ENCODE results near the gene PDZD7.

PDZD7 gene

DNA sequence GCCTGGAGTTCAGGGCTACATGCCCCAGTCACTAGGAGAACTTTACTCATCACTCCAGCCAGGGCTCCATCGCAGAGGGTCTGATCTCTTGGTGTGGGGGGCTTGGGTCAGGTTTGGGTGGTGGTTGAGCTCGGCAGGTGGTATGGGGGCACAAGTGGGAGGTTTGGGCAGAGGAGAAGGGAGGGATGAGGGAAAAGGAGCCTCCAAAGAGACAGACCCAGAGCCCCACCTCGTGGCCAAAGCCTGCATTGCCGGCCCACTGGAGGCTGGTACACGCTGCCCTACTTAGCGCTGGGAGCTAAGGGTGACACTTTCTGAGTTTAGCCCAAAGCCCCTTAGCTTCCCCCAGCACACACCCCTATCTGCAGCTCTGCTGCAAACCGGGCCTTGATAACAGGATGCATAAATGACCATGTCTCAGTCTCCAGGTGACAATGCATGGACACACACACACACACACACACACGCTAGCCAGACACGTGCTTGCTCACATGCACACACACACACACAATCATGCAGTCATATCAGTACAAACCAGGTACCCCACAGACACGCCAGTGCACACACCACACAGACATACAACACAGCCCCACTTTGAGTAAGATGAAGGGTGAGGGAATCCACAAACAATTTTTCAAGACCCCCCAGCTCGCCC, 16.6 kb downstream of the PDZD7 start:
- Histone ChIP-seq H3K9ac (ENCODE audit: low read depth, low read length) (no peak overlapping the region), H3K27ac (ENCODE audit: low read length) (no peak overlapping the region), H3K9me3 (ENCODE audit: insufficient read depth, low read length, severe bottlenecking) (no peaks in the 10 kb centered on the region), H3K4me1 (ENCODE audit: insufficient read depth, low read length) (peaks cover 7% of the 10 kb centered on the region; the same call in 1 of the 2 replicates), H3K4me2 (ENCODE audit: insufficient read depth, low read length) (no peak overlapping the region), H3K79me2 (ENCODE audit: insufficient read depth, low read length) (no peaks in the 10 kb centered on the region), H2AFZ (ENCODE audit: low read depth, low read length) (no peak overlapping the region; the same call in 1 of the 2 replicates), H3K4me3 (ENCODE audit: low read depth in 1 of 2, low read length in 2 of 2) (no peak overlapping the region), H4K20me1 (ENCODE audit: insufficient read depth, low read length) (peaks cover 7% of the 10 kb centered on the region), H3K36me3 (ENCODE audit: insufficient read depth, low read length) (no peaks in the 10 kb centered on the region), H3K27me3 (ENCODE audit: insufficient read depth, low read length, poor library complexity) (peaks cover 4% of the 10 kb centered on the region)
- peak; percentile 73 for ATAC-seq (ENCODE audit: insufficient read depth, low read depth)
- TF ChIP-seq, protein P1, sequence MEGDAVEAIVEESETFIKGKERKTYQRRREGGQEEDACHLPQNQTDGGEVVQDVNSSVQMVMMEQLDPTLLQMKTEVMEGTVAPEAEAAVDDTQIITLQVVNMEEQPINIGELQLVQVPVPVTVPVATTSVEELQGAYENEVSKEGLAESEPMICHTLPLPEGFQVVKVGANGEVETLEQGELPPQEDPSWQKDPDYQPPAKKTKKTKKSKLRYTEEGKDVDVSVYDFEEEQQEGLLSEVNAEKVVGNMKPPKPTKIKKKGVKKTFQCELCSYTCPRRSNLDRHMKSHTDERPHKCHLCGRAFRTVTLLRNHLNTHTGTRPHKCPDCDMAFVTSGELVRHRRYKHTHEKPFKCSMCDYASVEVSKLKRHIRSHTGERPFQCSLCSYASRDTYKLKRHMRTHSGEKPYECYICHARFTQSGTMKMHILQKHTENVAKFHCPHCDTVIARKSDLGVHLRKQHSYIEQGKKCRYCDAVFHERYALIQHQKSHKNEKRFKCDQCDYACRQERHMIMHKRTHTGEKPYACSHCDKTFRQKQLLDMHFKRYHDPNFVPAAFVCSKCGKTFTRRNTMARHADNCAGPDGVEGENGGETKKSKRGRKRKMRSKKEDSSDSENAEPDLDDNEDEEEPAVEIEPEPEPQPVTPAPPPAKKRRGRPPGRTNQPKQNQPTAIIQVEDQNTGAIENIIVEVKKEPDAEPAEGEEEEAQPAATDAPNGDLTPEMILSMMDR (IDR thresholded peaks at IDR 0.05; ENCODE audit: borderline replicate concordance, extremely low read depth, low read length, poor library complexity, severe bottlenecking): peak; percentile 92
- TF ChIP-seq EZH2 (IDR thresholded peaks at IDR 0.05; ENCODE audit: borderline replicate concordance, low read depth, low read length, severe bottlenecking): no peak
- peak; percentile 77 for DNase-seq

DNA sequence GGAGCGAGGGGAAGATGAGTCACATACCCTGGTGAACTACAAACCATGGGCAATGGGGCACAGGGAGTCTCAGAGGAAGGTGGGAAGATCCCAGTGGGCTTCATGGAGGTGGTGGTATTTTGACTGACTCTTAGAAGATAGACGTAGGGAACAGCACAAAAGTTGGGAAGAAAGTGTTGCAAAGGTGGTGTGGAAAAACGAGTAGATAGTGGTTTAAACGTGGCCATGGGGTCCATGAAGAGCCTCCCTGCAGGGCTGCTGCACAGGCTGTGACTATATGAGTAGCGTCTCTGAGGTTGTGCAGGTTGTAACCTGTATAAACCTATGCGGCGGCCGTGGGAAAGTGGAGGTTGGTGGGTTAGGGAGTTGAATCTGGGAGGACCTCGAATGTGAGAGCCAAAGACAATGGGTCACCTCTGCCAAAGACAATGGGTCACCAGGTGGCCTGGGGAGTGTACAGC, 17.5 kb downstream of the PDZD7 start:
- ATAC-seq (ENCODE audit: insufficient read depth, low read depth) (no peak), DNase-seq (no peak)
- Histone ChIP-seq H3K9me3 (ENCODE audit: insufficient read depth, low read length, severe bottlenecking) (no peaks in the 10 kb centered on the region), H3K4me1 (ENCODE audit: insufficient read depth, low read length) (peaks cover 7% of the 10 kb centered on the region; the same call in 1 of the 2 replicates), H3K4me3 (ENCODE audit: low read depth in 1 of 2, low read length in 2 of 2) (no peak overlapping the region), H3K79me2 (ENCODE audit: insufficient read depth, low read length) (no peaks in the 10 kb centered on the region), H3K4me2 (ENCODE audit: insufficient read depth, low read length) (no peak overlapping the region), H2AFZ (ENCODE audit: low read depth, low read length) (no peak overlapping the region; the same call in 1 of the 2 replicates), H3K27me3 (ENCODE audit: insufficient read depth, low read length, poor library complexity) (no peaks in the 10 kb centered on the region), H3K9ac (ENCODE audit: low read depth, low read length) (no peak overlapping the region), H3K27ac (ENCODE audit: low read length) (no peak overlapping the region), H4K20me1 (ENCODE audit: insufficient read depth, low read length) (peaks cover 7% of the 10 kb centered on the region), H3K36me3 (ENCODE audit: insufficient read depth, low read length) (no peaks in the 10 kb centered on the region)
- TF ChIP-seq, protein P1 (IDR thresholded peaks at IDR 0.05; ENCODE audit: borderline replicate concordance, extremely low read depth, low read length, poor library complexity, severe bottlenecking): no peak
- TF ChIP-seq EZH2 (IDR thresholded peaks at IDR 0.05; ENCODE audit: borderline replicate concordance, low read depth, low read length, severe bottlenecking): no peak

DNA sequence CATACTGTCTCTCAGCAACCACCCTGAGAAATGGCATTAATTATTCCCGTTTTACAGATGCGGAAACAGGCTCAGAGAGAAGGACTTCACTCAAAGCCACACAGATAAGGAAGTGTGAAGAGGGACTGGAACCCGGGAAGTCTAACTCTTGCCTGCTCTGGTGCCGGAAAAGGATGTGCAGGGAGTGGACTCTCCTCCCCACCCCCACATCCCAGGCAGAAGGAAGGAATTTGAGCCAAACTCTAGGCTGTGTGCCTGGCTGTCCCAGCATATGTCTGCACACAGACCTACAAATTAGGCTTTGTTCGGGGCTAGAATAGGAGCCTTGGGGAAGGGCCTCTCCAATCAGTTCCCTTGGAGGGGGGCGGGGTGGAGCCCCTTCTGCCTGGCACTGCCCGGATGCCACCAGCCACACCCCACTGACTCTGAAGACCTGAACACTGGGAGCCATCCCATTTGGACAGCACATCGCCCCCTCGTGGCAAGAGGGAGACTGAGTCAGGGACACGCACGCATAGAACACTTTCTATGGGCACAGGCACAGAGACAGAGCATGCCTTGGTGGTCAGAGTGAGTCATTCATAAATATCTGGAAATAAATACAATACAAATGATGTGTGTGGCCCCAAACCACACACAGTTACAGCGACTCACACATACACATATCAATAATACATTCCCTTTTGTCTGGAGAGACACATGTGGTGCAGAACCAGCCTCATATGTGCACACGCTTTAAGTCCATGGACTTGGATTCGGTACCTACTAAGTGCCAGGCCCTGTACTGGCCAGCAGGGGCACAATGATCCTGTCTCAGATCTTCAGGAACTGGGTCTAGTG, 18.2 kb downstream of the PDZD7 start:
- TF ChIP-seq EZH2 (IDR thresholded peaks at IDR 0.05; ENCODE audit: borderline replicate concordance, low read depth, low read length, severe bottlenecking): no peak
- TF ChIP-seq, protein P1 (IDR thresholded peaks at IDR 0.05; ENCODE audit: borderline replicate concordance, extremely low read depth, low read length, poor library complexity, severe bottlenecking): peak; percentile 89
- Histone ChIP-seq H2AFZ (ENCODE audit: low read depth, low read length) (no peak overlapping the region; the same call in 1 of the 2 replicates), H3K9me3 (ENCODE audit: insufficient read depth, low read length, severe bottlenecking) (no peaks in the 10 kb centered on the region), H3K27me3 (ENCODE audit: insufficient read depth, low read length, poor library complexity) (no peaks in the 10 kb centered on the region), H3K9ac (ENCODE audit: low read depth, low read length) (no peak overlapping the region), H3K4me2 (ENCODE audit: insufficient read depth, low read length) (no peak overlapping the region), H3K4me1 (ENCODE audit: insufficient read depth, low read length) (peaks cover 7% of the 10 kb centered on the region; the same call in 1 of the 2 replicates), H4K20me1 (ENCODE audit: insufficient read depth, low read length) (peaks cover 7% of the 10 kb centered on the region), H3K79me2 (ENCODE audit: insufficient read depth, low read length) (no peaks in the 10 kb centered on the region), H3K27ac (ENCODE audit: low read length) (no peak overlapping the region), H3K4me3 (ENCODE audit: low read depth in 1 of 2, low read length in 2 of 2) (no peak overlapping the region), H3K36me3 (ENCODE audit: insufficient read depth, low read length) (no peaks in the 10 kb centered on the region)
- DNase-seq: peak; percentile 78
- ATAC-seq (ENCODE audit: insufficient read depth, low read depth): peak; percentile 91
